Hematopoietic multipotent progenitor cell treated with erythropoietin and hydrocortisone succinate and interleukin-3 and kit ligand, for 4 days (in vitro differentiated cells): ENCODE results near the gene AFAP1L2.

Experiments
- DNase-seq: peaks from one replicate; pipeline ENCODE4 v3.0.0-alpha.2; 2015

The AFAP1L2 gene

DNA sequence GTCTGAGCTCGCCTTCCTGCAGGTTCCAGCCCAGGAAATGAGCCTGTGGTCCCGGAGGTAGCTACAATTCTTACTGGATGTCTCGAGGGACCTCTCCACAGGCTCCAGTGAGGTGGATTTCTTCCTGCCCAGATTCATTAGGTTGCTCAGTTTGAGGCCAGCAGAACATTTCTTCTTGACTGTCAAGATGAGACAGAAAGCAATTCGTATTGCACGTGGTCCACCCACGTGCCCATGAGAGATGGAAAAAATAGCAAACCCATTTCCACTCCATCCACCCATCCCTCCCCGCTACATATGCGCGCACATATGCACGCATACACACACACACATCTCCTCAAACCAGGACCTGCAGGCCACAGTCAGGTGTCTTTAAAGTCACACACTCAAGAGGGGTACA is 96.6 kb downstream of the AFAP1L2 start:
- no peak for DNase-seq

DNA sequence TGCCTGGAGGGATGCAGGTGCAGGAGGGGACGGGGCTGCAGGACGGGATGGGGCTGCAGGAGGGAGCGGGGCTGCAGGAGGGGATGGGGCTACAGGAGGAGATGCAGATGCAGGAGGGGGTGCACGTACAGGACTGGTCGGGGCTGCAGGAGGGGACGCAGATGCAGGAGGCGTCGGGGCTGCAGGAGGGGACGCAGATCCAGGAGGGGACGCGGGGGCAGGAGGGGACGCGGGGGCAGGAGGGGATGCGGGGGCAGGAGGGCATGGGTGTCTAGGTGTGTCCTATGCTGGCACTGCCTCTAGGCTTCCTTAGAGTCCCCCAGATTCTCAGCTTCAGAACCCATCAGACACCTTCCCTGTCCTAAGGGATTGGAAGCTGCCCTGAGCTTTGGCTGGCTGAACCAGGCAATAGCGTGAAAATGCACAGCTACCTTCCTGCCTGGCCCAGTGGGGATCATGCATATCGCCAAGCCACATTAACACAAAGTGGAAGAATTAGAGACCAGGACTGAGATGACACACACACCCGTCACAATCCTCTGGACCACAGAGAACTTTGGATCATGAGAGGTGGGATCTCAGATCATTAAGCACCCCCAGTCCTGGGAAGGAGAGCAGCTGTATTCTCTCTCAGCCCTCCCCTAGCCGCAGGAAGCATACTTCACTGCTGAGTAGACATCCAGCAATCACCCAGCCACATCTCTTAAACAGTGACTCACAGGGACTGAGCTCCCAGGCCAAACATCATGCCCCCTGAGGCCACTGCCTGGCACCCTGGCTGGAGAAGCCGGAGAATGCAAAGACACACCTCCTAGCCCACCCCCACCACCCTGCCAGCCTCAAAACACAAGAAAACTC is 98.0 kb downstream of the AFAP1L2 start:
- DNase-seq: no peak

DNA sequence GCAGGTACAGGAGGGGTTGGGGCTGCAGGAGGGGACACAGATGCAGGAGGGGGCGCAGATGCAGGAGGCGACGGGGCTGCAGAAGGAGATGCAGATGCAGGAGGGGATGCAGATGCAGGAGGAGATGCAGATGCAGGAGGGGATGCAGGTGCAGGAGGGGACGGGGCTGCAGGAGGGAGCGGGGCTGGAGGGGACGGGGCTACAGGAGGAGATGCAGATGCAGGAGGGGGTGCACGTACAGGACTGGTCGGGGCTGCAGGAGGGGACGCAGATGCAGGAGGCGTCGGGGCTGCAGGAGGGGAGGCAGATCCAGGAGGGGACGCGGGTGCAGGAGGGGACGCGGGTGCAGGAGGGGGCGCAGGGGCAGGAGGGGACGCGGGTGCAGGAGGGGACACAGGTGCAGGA is 98.8 kb downstream of the AFAP1L2 start:
- DNase-seq: no peak

DNA sequence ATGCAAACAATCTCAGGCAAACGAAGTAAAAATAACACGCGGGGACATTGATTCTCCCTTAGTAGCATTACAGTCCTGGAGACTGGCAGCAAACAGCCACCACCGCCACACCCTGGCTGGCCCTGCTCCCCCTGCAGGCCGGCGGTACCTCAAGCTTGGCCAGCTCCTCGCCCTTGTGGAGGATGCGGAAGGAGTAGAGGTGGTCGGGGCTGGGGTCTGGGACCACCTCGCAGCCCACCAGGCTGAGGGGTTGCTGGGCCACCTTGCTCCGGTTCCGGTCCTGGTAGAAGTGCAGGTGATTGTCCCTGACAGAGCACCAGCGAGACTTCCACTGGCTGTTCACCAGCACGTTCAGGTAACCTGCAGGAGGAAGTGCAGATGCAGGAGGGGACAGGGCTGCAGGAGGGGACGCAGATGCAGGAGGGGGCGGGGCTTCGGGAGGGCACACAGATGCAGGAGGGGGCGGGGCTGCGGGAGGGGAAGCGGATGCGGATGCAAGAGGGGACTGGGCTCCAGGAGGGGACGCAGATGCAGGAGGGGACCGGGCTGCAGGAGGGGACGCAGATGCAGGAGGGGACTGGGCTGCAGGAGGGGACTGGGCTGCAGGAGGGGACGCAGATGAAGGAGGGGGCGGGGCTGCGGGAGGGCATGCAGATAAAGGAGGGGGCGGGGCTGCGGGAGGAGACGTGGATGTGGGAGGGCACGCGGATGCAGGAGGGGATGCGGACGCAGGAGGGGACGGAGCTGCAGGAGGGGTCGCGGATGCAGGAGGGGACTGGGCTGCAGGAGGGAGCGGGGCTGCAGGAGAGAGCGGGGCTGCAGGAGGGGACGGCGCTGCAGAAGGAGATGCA is 99.5 kb downstream of the AFAP1L2 start:
- DNase-seq: peak; percentile 79

DNA sequence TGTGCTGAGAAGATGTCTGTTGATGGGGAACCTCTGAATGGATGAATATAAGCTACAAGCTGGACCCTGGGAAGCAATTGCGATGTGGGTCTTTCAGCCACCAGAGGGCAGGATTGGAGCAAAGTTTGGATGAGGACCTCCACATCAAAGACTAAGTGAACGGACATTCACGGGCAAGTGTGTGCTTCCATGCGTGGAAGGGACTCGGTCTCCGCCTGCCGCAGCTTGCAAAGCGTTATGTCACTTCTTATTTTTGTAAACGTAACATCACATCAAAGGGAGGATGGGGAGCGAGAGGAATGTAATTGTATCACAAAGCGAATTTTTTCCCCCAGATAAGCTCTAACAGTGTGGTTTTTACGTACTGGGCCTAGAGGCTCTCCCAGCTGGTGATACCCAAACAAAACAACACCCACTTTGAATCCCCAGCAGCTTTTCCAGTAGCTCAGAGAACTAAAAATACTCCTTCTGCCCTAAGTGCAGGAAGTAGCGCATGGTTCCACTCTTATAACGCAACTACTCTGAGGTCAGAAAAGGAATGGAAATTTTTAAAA is 100.2 kb downstream of the AFAP1L2 start:
- DNase-seq: peak; percentile 93

DNA sequence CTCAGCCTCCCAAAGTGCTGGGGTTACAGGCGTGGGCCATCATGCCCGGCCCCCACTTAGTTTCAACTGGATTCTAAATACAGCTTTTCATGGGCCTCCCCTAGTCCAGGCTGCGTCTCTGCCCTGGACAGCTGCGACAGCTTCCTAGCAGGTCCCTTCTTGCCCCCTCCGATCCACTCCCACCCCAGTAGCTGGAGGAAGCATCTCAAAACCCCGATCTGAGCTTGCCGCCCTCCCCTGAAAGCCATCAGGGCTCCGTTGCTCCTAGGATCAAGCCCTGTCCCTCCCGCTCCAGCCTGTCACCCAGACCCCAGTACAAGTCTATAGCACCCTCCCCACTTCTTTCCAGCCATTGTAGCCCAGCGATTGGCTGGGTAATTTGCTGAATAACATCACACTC is 100.7 kb downstream of the AFAP1L2 start:
- no peak for DNase-seq

DNA sequence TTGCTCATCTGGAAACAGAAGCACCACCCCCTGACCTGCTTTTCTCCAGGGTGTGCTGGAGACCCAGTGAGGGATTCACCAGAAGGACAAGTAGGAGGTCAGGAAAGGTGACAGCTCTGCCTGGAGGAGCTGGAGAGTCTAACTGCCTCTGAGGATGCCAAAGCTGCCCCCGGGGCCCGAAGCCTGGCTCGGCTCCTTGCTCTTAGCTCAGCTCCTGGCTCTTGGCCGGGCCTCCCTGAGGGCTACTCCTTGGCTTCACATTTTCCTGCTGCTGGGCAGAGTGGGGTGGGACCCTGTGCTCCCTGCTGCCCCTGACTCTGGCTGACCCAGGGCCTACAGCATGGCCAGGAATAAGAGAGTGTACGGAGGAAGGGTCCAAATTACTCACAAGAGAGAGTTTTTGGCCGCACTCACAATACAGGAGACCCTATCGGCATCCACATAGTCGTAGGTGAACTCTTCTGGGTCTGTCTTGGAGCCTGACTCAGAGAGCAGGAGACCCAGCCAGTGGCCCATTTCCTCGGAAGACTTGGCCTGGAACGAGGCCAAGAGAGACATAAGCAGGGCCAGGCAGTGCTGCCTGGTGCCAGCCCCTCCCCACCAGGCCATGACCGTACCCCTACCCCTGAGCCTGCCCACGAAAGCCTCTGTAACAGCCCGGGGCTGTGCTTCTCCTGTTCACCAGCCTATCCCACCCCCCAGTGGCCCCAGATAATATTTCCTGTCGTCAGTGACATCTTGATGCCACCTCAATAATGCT is 102.2 kb downstream of the AFAP1L2 start:
- no peak for DNase-seq

DNA sequence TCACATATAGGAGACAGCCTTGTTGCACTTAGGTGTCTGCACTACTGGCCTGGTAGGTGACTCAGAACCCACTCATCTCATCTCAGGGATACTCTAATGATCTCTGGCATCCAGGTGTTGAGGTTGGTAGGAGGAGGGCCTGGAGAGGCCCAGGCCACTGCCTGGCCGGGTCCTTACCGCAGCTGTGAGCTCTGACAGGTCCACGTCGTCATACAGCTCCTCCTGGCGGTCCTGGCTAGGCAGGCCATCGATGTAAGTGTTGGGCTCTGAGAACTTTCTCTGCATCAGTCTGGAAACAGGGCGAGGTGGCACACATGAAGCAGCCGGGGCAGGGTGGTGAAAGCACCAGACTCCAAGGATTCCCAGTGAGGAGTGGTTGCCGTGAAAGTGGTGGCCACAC is 103.1 kb downstream of the AFAP1L2 start:
- no peak for DNase-seq

DNA sequence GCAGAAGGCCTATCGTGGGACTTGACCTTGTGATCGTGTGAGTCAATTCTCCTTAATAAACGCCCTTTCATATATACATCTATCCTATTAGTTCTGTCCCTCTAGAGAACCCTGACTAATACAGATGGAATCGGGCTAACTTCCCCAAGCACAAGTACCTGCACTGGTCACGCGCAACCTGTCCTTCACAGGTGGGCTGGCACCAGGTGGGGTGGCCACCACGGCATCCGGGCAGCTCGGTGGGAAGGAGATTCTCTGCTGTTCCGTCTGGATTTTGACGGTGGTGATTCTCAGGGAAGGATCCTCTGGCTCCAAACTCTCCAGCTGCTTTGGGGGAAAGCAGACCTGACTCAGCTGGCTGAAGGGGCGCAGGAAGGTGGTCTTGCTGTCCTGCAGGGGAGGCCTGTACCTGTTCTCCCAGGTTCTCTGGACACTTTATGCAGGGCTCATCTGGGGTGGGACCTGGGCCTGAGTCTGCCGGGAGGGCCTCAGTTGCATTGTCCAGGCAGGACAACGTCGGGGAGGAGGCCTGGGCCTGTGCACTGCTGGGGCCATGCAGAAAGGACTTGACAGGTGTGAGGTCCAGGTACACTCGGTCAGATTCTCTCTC is 104.2 kb downstream of the AFAP1L2 start:
- no peak for DNase-seq

DNA sequence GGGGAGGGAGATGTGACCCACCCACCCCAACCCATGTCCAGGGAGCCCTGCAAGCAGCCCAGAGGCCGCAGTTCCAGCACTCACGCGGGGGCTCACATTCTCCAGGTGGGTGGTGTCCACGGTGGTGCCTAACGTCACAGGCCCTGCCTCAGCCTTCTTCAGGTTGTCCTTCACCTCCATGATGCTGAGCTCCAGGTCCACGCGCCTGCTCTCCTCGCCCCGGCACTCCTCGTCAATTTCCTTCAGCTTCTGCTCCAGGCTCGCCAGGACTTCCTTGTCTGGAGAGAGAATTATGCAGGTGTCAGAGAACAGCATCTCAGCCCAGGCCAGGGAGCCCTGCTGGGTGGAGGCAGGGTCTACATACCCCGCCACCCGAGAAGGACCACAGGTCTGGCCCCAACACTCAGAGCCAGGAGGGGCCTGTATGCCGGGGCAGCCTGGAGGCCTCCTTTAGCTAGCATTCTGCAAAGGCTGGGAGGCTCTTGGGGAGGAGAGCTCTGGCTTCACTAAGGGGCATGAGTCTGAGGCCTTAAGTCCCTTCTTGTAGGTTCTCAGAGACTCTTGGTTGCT is 107.1 kb downstream of the AFAP1L2 start:
- no peak for DNase-seq

DNA sequence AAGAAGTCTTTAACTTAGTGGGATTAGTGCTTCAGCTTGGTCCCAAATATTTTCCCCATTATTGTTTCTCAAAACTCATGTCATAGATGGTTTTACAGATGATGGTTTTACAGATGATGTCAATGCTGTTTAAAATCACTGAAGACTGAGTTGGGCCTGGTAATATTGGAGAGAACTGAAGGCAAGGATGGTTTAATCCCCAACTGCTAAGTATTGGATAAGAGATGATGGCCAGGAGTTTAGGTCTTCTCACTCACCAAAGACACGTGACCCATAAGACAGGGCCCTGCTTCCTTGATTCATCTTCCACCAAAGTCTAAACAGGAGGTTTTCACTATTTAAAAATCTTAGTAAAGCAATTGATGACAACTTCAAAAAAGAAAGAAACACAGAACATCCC is 108.9 kb downstream of the AFAP1L2 start:
- DNase-seq: no peak

DNA sequence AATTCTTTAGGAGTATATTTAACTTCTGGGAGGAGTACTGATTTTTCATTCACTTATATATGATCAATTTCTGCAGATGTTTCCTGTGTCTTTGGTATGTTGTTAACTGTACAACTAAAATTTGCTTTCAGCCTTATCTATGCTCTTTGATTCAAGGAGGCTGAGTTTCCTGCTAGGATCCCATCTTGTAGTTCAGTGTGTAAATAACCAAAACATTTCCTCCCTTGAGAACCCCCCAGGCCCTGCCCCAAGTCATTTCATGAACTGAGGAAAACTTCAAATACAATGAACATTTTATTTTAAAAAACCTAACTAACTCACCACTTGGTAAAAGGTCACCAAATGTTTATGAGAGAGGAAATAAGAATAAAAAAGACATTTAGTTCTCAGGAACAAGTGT is 109.8 kb downstream of the AFAP1L2 start:
- DNase-seq: no peak

DNA sequence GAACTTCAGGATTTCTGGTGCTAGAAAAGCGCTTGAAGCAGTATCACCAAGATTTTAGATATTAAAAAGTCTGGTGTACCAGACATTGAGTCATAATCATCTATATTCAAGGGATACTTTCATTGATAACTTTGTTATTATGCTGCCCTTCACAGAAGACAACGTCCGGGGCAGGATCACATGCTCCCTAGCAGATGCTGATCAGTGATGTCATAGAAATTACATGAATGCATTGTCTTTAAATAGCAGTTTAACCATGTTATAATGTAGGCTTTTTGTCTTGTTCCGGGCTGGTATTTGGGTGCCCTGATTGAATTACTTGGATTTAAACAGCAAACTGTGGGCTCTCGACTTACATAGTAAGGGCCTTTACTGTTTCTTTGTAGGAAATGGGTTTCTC is 111.2 kb downstream of the AFAP1L2 start:
- no peak for DNase-seq

DNA sequence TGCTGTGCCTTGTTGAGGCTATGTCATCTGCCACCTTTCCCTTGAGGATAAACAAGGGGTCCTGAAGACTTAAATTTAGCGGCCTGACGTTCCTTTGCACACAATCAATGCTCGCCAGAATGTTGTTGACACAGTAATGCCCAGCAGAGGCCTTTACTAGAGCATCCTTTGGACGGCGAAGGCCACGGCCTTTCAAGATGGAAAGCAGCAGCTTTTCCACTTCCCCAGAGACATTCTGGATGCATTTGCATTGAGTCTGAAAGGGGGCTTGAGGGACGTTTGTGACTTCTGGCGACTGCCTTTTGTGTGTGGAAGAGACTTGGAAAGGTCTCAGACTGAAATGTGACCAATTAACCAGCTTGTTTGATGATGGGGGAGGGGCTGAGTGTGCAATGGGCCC is 112.8 kb downstream of the AFAP1L2 start:
- no peak for DNase-seq

DNA sequence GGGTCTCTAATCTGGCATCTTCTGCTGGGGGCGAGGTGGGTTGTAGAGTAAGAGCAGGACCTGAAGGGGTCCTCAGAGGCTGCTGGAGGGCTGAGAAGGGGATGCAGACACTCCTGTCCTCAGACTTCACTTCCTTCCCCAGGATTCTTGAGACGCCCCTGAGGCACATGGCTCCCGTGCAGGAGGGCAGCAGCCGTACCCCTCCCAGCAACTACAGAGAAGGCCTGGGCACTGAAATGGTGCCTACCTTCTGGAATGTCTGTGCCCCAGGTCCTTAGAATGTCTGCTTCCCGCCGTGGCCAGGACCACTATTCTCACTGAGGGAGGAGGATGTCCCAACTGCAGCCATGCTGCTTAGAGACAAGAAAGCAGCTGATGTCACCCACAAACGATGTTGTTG is 113.2 kb downstream of the AFAP1L2 start:
- DNase-seq: no peak

DNA sequence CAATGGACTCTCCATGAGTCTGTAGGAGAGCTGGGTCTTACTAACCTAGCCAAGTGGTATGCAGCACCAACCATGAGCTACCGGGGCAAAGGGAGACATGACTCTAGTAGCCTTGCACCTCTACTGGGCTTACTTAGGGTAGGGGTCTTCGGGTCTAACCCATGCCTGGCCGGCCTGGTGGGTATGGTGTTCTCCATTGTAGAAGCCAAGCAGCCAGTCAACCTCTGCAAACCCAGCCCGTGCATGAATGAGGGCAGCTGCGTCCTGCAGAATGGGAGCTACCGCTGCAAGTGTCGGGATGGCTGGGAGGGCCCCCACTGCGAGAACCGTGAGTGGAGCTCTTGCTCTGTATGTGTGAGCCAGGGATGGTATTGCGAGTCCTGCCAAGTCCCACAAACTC is 114.3 kb downstream of the AFAP1L2 start:
- no peak for DNase-seq

DNA sequence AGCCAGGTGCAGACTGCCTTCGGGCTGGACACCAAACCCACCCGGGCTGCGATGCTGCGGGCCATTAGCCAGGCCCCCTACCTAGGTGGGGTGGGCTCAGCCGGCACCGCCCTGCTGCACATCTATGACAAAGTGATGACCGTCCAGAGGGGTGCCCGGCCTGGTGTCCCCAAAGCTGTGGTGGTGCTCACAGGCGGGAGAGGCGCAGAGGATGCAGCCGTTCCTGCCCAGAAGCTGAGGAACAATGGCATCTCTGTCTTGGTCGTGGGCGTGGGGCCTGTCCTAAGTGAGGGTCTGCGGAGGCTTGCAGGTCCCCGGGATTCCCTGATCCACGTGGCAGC is 115.2 kb downstream of the AFAP1L2 start:
- no peak for DNase-seq

DNA sequence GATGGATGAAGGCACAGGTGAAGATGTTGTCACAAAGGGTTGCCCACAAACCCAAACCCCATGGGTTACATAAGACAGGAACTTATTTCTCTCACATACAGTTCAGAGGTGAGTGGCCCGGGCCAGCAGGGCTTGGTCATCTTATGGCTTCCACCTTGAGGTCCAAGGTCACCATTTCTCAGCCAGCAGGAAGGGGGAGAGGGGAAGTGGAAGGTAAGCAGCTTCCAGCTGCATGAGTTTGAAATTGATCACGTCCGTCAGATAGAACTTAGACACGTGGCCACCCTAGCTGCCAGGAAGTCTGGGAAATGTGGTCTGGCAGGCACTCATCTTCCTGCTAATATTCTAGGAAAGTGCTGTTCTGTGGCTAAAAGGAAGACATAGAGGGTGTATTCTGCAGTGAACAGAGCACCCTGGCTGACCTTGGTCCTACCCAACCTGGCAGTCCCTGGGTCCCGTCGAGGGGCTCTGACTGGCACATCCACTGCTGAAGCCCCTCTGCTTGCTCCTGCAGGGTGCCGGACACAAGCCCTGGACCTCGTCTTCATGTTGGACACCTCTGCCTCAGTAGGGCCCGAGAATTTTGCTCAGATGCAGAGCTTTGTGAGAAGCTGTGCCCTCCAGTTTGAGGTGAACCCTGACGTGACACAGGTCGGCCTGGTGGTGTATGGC is 115.7 kb downstream of the AFAP1L2 start:
- DNase-seq: no peak

DNA sequence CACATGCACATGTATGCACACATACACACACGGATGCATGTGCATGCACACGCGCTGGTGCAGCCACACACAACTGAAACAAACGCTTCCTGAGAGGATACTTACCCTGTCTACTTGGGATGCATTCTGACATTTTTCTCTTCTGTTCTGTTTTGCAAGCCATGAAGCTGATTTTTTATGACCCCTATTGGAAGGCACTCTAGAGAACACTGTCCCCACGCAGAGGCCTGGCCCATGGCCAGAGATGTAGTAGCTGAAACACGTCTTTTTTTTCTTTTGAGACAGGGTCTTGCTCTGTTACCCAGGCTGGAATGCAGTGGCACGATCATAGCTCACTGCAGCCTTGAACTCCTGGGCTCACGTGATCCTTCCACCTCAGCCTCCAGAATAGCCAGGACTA is 117.4 kb downstream of the AFAP1L2 start:
- DNase-seq: no peak

DNA sequence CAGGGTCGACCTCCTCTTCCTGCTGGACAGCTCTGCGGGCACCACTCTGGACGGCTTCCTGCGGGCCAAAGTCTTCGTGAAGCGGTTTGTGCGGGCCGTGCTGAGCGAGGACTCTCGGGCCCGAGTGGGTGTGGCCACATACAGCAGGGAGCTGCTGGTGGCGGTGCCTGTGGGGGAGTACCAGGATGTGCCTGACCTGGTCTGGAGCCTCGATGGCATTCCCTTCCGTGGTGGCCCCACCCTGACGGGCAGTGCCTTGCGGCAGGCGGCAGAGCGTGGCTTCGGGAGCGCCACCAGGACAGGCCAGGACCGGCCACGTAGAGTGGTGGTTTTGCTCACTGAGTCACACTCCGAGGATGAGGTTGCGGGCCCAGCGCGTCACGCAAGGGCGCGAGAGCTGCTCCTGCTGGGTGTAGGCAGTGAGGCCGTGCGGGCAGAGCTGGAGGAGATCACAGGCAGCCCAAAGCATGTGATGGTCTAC is 118.3 kb downstream of the AFAP1L2 start:
- DNase-seq: no peak

DNA sequence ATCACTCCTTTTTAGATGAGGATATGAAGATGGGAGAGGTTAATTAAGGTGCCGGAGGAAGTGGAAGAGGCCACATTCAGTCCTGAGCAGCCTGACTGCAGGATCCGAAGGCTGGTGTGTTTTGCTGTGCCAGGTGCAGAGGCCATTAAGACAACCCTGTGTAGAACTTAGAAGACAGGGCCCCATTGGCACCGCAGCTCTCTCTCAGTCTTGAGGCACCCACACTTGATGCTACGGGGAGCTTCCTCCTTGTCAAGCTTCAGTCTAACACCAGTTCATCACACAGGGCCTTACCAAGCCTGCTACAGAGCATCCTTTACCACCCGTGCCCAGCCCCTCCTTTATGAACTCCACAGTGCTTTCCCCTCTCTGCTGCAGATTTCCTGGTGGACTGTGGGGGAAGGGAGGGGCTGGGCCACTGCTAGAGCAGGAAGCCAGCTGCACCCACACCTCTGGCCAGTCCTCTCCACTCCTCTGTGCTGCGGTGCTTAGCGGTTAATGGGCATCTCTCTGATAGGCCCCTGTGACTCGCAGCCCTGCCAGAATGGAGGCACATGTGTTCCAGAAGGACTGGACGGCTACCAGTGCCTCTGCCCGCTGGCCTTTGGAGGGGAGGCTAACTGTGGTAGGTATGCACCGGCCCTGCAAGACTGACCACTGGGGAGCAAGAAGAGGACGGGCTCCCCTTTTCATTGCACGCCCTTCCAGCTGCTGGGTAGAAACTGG is 119.8 kb downstream of the AFAP1L2 start:
- no peak for DNase-seq
